ENCODE results near the gene C9orf78.
"Not testable (repeated sequence)": the region's sequence is repeated elsewhere in the genome, so short reads cannot be mapped to it uniquely, and the experiment has no call there.

- TF ChIP-seq CTCF, POLR2A (IDR thresholded peaks at IDR 0.05): not testable (repeated sequence)
Observed at GRCh38 chr9:129796029-129796428, 39.0 kb downstream of the C9orf78 start.

Data from esophagus squamous epithelium (tissue), 4 donors.